Endothelial cell of umbilical vein (primary cell): Measurements from ENCODE around the gene DHRS12. TPM values are rescaled to one million over a fixed set of nuclear protein-coding genes. Genes with fewer than 3 reads are reported as not detected.

ENCODE experiments used
- BruUV-seq: library from RNA; stranded (reverse); fragments of 400-500 nt; replicated peaks from 2 replicates; lab custom pipeline; 2021; lab: Mats Ljungman, UMichigan
- CTCF ChIA-PET: fragments of 300-600, 350-600 bp; sonication (Branson Sonifier 250); formaldehyde crosslinking; loops from one replicate; lab custom pipeline; 2021; ENCODE audit warnings: antibody characterized with exemption, inconsistent platforms; lab: Charles Lee
- POLR2A ChIA-PET: fragments of 300-600, 350-600 bp; sonication (Branson Sonifier 250); formaldehyde crosslinking; loops from one replicate; lab custom pipeline; 2021; ENCODE audit warnings: antibody characterized with exemption, inconsistent platforms; lab: Charles Lee
- DNase-seq: peaks from one replicate; pipeline ENCODE4 v3.0.0-alpha.2; 2011; ENCODE audit warnings: low read depth, low spot score
- FAIRE-seq: peaks from 2 replicates; lab custom pipeline; 2011; peaks lifted over from hg19 to GRCh38; lab: Jason Lieb, UNC
- H2AFZ ChIP-seq: 2 replicates; pipeline ENCODE4 v1.6.0; 2012; ENCODE audit warnings: low read depth, low read length, control low read depth, inconsistent platforms
- H3K27ac ChIP-seq: 2 replicates; pipeline ENCODE4 v1.5.1; 2011; ENCODE audit warnings: low read depth, mild to moderate bottlenecking, control low read depth, low read length, moderate library complexity; ENCODE audit not compliant: insufficient read depth
- H3K27me3 ChIP-seq, 2 experiments: 2 replicates each; pipeline versions ENCODE4 v1.6.0 to v1.6.1; 2011; ENCODE audit warnings: low read length in 2 of 2, mixed read lengths in 1 of 2; ENCODE audit not compliant: control insufficient read depth in 2 of 2, insufficient read depth in 2 of 2
- H3K36me3 ChIP-seq, 2 experiments: 2 replicates in 1 of 2; 3 replicates in 1 of 2; pipeline ENCODE4 v1.5.1; 2011; ENCODE audit warnings: low read length in 2 of 2, mild to moderate bottlenecking in 1 of 2, moderate library complexity in 1 of 2; ENCODE audit not compliant: control insufficient read depth in 2 of 2, insufficient read depth in 2 of 2; ENCODE audit errors: extremely low read depth in 1 of 2
- H3K4me1 ChIP-seq: 3 replicates; pipeline ENCODE4 v1.5.1; 2011; ENCODE audit warnings: mild to moderate bottlenecking, low read length; ENCODE audit not compliant: control insufficient read depth, insufficient read depth; ENCODE audit errors: extremely low read depth
- H3K4me2 ChIP-seq: 2 replicates; pipeline ENCODE4 v1.6.1; 2011; ENCODE audit warnings: low read length, control low read depth, mixed read lengths; ENCODE audit not compliant: insufficient read depth
- H3K4me3 ChIP-seq, 3 experiments: fragments of 200-600 bp in 1 of 3; sonication (generic), shearing (Covaris generic) in 1 of 3; replicated peaks in 1 of 3; 2 replicates each; pipeline ENCODE4 v1.5.1; 2011 to 2016; ENCODE audit warnings: control low read depth in 3 of 3, low read length in 3 of 3, mild to moderate bottlenecking in 2 of 3, inconsistent platforms in 1 of 3, low read depth in 1 of 3, moderate library complexity in 1 of 3; ENCODE audit not compliant: insufficient read depth in 1 of 3
- H3K79me2 ChIP-seq: 2 replicates; pipeline ENCODE4 v1.6.0; 2012; ENCODE audit warnings: low read length, inconsistent platforms; ENCODE audit not compliant: control insufficient read depth, insufficient read depth
- H3K9ac ChIP-seq: replicated peaks from 2 replicates; pipeline ENCODE3; 2011; ENCODE audit warnings: low read length, control low read depth; ENCODE audit not compliant: insufficient read depth; ENCODE audit errors: extremely low read depth
- H3K9me1 ChIP-seq: replicated peaks from 3 replicates; pipeline ENCODE4 v1.6.0; 2011; ENCODE audit warnings: mild to moderate bottlenecking, low read length; ENCODE audit not compliant: control insufficient read depth, insufficient read depth; ENCODE audit errors: extremely low read depth
- H3K9me3 ChIP-seq: replicated peaks from 2 replicates; pipeline ENCODE4 v1.5.1; 2012; ENCODE audit warnings: low read length, inconsistent platforms; ENCODE audit not compliant: control insufficient read depth, insufficient read depth
- H4K20me1 ChIP-seq: replicated peaks from 2 replicates; pipeline ENCODE3; 2011; ENCODE audit warnings: mild to moderate bottlenecking, low read length; ENCODE audit not compliant: control insufficient read depth, insufficient read depth; ENCODE audit errors: extremely low read depth
- EZH2 ChIP-seq: IDR thresholded peaks from 2 replicates; pipeline ENCODE4 v1.6.1; 2012; ENCODE audit warnings: borderline replicate concordance, low read depth, mild to moderate bottlenecking, moderate library complexity, low read length, inconsistent platforms; ENCODE audit not compliant: severe bottlenecking
- FOS ChIP-seq: IDR thresholded peaks from 2 replicates; pipeline ENCODE4 v1.6.1; 2011; ENCODE audit warnings: mild to moderate bottlenecking, low read length, moderate library complexity, borderline replicate concordance; ENCODE audit not compliant: insufficient read depth
- GATA2 ChIP-seq: IDR thresholded peaks from 2 replicates; pipeline ENCODE4 v1.7.0; 2011; ENCODE audit warnings: low read depth, mild to moderate bottlenecking, moderate library complexity, mixed read lengths, low read length; ENCODE audit not compliant: insufficient read length, insufficient read depth
- JUN ChIP-seq: IDR thresholded peaks from 2 replicates; pipeline ENCODE4 v1.6.1; 2011; ENCODE audit warnings: borderline replicate concordance, low read depth; ENCODE audit not compliant: insufficient read length, insufficient read depth
- MYC ChIP-seq: IDR thresholded peaks from one replicate; pipeline ENCODE4 v1.6.1; 2011; ENCODE audit warnings: mild to moderate bottlenecking, low read depth, low read length
- POLR2A ChIP-seq: IDR thresholded peaks from 2 replicates; pipeline ENCODE4 v1.6.1; 2012; ENCODE audit warnings: low read depth, mild to moderate bottlenecking, control low read depth, low read length
- POLR2AphosphoS5 ChIP-seq: IDR thresholded peaks from 2 replicates; pipeline ENCODE4 v1.6.1; 2012; ENCODE audit warnings: low read depth, mild to moderate bottlenecking, control low read depth, low read length, moderate library complexity; ENCODE audit not compliant: insufficient read depth
- dilution Hi-C: fragments of 300-500 bp; cut with MboI; formaldehyde crosslinking; loops from one replicate; pipeline ENCODE4 v1.15.0; 2019; ENCODE audit warnings: low sequenced_read_pairs; ENCODE audit not compliant: extremely low pct_ligation_motif_present
- intact Hi-C: fragments of 100-400 bp; cut with micrococcal nuclease; formaldehyde crosslinking; loops from one replicate; pipeline ENCODE4 v1.10.0; 2022
- polyA plus RNA-seq, 4 experiments: library from polyadenylated mRNA; depleted of rRNA in 3 of 4; stranded (reverse) in 3 of 4; unstranded in 1 of 4; fragments of >200 nt; gene quantifications; 2 replicates each; pipeline versions ENCODE4 v1.2.1 to v1.2.3, GENCODE V29; 2011 to 2012; ENCODE audit warnings: missing spikeins in 1 of 4
- total RNA-seq: library from RNA; stranded (reverse); gene quantifications from 2 replicates; pipeline ENCODE4 v1.2.3, GENCODE V29; 2021
- TF ChIP-seq, protein P1 (sequence below), 2 donors: IDR thresholded peaks; 1 replicate in 1 of 2; 2 replicates in 1 of 2; pipeline ENCODE4 v1.5.1; 2011; ENCODE audit warnings: low read length in 2 of 2, mild to moderate bottlenecking in 2 of 2, moderate library complexity in 2 of 2, control low read depth in 1 of 2, inconsistent platforms in 1 of 2, low read depth in 1 of 2; ENCODE audit not compliant: insufficient read depth in 1 of 2; ENCODE audit errors: extremely low read depth in 1 of 2
- TF ChIP-seq, protein P2 (sequence below): IDR thresholded peaks from 2 replicates; pipeline ENCODE4 v1.6.1; 2011; ENCODE audit not compliant: insufficient read depth, insufficient read length

DHRS12 gene
- total and polyA plus RNA-seq, 2 donors (not counting 3 experiments of a cell fraction or from before 2014, with no cell fraction given), result 8.9 to 9.1 TPM

DNA sequence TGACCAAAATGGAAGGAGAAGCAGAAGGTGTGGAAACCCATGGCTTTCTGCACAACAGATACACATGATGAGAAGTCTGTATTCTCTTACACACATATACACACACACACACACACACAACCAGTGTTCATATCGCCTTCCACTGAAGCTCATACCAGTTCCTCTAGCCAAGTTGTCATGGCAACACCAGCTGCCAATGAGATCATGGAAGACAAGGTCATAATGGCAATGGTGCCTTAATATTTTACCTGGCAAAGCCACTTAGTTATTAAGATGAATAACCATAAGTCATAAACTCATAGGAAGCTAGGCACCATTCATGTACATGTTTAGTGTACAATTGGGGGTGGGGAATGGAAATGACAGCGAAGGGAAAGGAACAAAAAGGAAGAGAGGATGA lies 2.6 kb upstream of the DHRS12 start:
- Histone ChIP-seq H3K9me1 (no peaks in the 10 kb centered on the region), H3K79me2 (no peaks in the 10 kb centered on the region), H3K4me3 (no peak overlapping the region), H3K36me3 (no peaks in the 10 kb centered on the region), H3K9me3 (no peaks in the 10 kb centered on the region), H3K4me2 (no peak overlapping the region), H3K9ac (no peak overlapping the region), H2AFZ (no peak overlapping the region), H3K4me1 (peaks cover 35% of the 10 kb centered on the region), H4K20me1 (no peaks in the 10 kb centered on the region), H3K27me3 (no peaks in the 10 kb centered on the region), H3K27ac (no peak overlapping the region)
- DNase-seq (peak; percentile 65), FAIRE-seq (peak; percentile 52)
- intact Hi-C loops, result loop anchor here (10.0 kb wide), 1 partner anchor 648 kb away; the partner anchor contains the start of genes CKAP2 and VPS36
- dilution Hi-C loops, result no loop called here
- CTCF ChIA-PET, result interaction anchor here (0.7 to 2.3 kb wide), 2 partner anchors 8 to 321 kb away, joined by 3 to 12 read pairs; no protein-coding TSS in a partner anchor
- no peak for TF ChIP-seq MYC
- TF ChIP-seq, protein P1, sequence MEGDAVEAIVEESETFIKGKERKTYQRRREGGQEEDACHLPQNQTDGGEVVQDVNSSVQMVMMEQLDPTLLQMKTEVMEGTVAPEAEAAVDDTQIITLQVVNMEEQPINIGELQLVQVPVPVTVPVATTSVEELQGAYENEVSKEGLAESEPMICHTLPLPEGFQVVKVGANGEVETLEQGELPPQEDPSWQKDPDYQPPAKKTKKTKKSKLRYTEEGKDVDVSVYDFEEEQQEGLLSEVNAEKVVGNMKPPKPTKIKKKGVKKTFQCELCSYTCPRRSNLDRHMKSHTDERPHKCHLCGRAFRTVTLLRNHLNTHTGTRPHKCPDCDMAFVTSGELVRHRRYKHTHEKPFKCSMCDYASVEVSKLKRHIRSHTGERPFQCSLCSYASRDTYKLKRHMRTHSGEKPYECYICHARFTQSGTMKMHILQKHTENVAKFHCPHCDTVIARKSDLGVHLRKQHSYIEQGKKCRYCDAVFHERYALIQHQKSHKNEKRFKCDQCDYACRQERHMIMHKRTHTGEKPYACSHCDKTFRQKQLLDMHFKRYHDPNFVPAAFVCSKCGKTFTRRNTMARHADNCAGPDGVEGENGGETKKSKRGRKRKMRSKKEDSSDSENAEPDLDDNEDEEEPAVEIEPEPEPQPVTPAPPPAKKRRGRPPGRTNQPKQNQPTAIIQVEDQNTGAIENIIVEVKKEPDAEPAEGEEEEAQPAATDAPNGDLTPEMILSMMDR (IDR thresholded peaks at IDR 0.05; ENCODE audit: extremely low read depth in 1 of 2, insufficient read depth in 1 of 2, low read depth in 1 of 2, low read length in 2 of 2), result no peak
- TF ChIP-seq FOS, result no peak
- TF ChIP-seq JUN, result no peak
- TF ChIP-seq GATA2, result no peak
- TF ChIP-seq EZH2, result no peak
- TF ChIP-seq POLR2A, result no peak
- TF ChIP-seq POLR2AphosphoS5, result no peak
- TF ChIP-seq, protein P2, sequence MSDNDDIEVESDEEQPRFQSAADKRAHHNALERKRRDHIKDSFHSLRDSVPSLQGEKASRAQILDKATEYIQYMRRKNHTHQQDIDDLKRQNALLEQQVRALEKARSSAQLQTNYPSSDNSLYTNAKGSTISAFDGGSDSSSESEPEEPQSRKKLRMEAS, result no peak
- POLR2A ChIA-PET, result no interaction called here
- no TSS peak for BruUV-seq
